Ishikawa (cell line): ENCODE data around the gene PTPN2.

Experiments used
- CEBPB ChIP-seq: IDR thresholded peaks from 2 replicates; pipeline ENCODE4 v1.6.1; 2012
- CREB1 ChIP-seq: IDR thresholded peaks from 2 replicates; pipeline ENCODE4 v1.6.1; 2012; ENCODE audit warnings: low read depth
- EGR1 ChIP-seq: IDR thresholded peaks from 2 replicates; pipeline ENCODE4 v1.6.1; 2012
- EP300 ChIP-seq: IDR thresholded peaks from 2 replicates; pipeline ENCODE4 v1.6.1; 2012; ENCODE audit warnings: borderline replicate concordance
- FOXM1 ChIP-seq: IDR thresholded peaks from 2 replicates; pipeline ENCODE4 v1.6.1; 2012; ENCODE audit warnings: low read depth, borderline replicate concordance
- MAX ChIP-seq: IDR thresholded peaks from 2 replicates; pipeline ENCODE4 v1.6.1; 2012
- NFIC ChIP-seq: IDR thresholded peaks from 2 replicates; pipeline ENCODE4 v1.6.1; 2012
- RAD21 ChIP-seq: IDR thresholded peaks from 2 replicates; pipeline ENCODE4 v1.6.1; 2012; ENCODE audit warnings: low read depth
- REST ChIP-seq: IDR thresholded peaks from 2 replicates; pipeline ENCODE4 v1.6.1; 2012; ENCODE audit warnings: low read depth, mild to moderate bottlenecking
- TAF1 ChIP-seq: IDR thresholded peaks from 2 replicates; pipeline ENCODE4 v1.6.1; 2012; ENCODE audit warnings: low read depth, mild to moderate bottlenecking
- TCF12 ChIP-seq: IDR thresholded peaks from 2 replicates; pipeline ENCODE4 v1.6.1; 2012; ENCODE audit warnings: low read depth
- TEAD4 ChIP-seq: IDR thresholded peaks from 2 replicates; pipeline ENCODE4 v1.6.1; 2012
- USF1 ChIP-seq: IDR thresholded peaks from 2 replicates; pipeline ENCODE4 v1.6.1; 2012
- YY1 ChIP-seq: IDR thresholded peaks from 2 replicates; pipeline ENCODE4 v1.6.1; 2012; ENCODE audit warnings: low read depth
- ZBTB7A ChIP-seq: IDR thresholded peaks from 2 replicates; pipeline ENCODE4 v1.6.1; 2012; ENCODE audit warnings: low read depth

Gene PTPN2

GRCh38 chr18:12802538-12802937 is 81.5 kb downstream of the PTPN2 start:
- TF ChIP-seq CEBPB (no peak), CREB1 (no peak), TEAD4 (no peak), TCF12 (no peak), EGR1 (no peak), FOXM1 (no peak), NFIC (no peak)

- TF ChIP-seq NFIC (no peak), TEAD4 (no peak), EP300 (no peak), TCF12 (no peak), MAX (no peak), ZBTB7A (no peak), YY1 (no peak), EGR1 (no peak), CEBPB (no peak), USF1 (no peak), RAD21 (no peak), TAF1 (no peak), FOXM1 (no peak), CREB1 (no peak), REST (no peak)
Observed at GRCh38 chr18:12796448-12796847, 87.6 kb downstream of the PTPN2 start.

- TF ChIP-seq EGR1 (no peak), TCF12 (no peak), NFIC (no peak)
Observed at GRCh38 chr18:12791610-12792009, 92.4 kb downstream of the PTPN2 start.

GRCh38 chr18:12786669-12787068 is 97.4 kb downstream of the PTPN2 start:
- TF ChIP-seq EGR1, result no peak
- no peak for TF ChIP-seq RAD21
- no peak for TF ChIP-seq FOXM1
- TF ChIP-seq TCF12, result no peak
- no peak for TF ChIP-seq USF1
- TF ChIP-seq EP300, result no peak
- TF ChIP-seq TAF1, result no peak
- TF ChIP-seq MAX, result no peak
- no peak for TF ChIP-seq REST
- TF ChIP-seq ZBTB7A, result no peak
- no peak for TF ChIP-seq CEBPB

GRCh38 chr18:12783524-12783923 is 100.5 kb downstream of the PTPN2 start:
- TF ChIP-seq RAD21, result no peak
- TF ChIP-seq REST, result no peak
- no peak for TF ChIP-seq EGR1
- no peak for TF ChIP-seq ZBTB7A
- no peak for TF ChIP-seq USF1
- no peak for TF ChIP-seq NFIC
- no peak for TF ChIP-seq TEAD4
- TF ChIP-seq EP300, result no peak
- no peak for TF ChIP-seq TAF1
- no peak for TF ChIP-seq YY1
- no peak for TF ChIP-seq CEBPB
- TF ChIP-seq CREB1, result no peak
- TF ChIP-seq FOXM1, result no peak
- TF ChIP-seq MAX, result no peak
- no peak for TF ChIP-seq TCF12
